ENCODE measurements around the gene TRPM6. TPM values are rescaled to one million over a fixed set of nuclear protein-coding genes. Genes with fewer than 3 reads are reported as not detected.

TRPM6 gene
- total and polyA plus RNA-seq, 12 donors, result under 0.01 to 0.43 (median 0.19) TPM

GRCh38 chr9:74721696-74722660 is 165.7 kb downstream of the TRPM6 start:
- no peak for DNase-seq
- H3K9me3 ChIP-seq (replicated peaks in 1 of 3), result no peaks in the 10 kb centered on the region
- intact Hi-C loops (cut with DNase I), result no loop called here
- H3K27me3 ChIP-seq, result no peaks in the 10 kb centered on the region
- H3K27ac ChIP-seq, result no peak overlapping the region
- 55 to 64% (median 64%) methylated on average over 5 of the region's 5 CpGs for WGBS, 4 donors
- no peak overlapping the region for H3K4me3 ChIP-seq
- no peaks in the 10 kb centered on the region for H3K4me1 ChIP-seq (replicated peaks in 1 of 2)
- no peaks in the 10 kb centered on the region for H3K36me3 ChIP-seq (replicated peaks in 1 of 2)
- no peak for TF ChIP-seq CTCF (IDR thresholded peaks at IDR 0.05)

GRCh38 chr9:74719306-74719705 is 168.4 kb downstream of the TRPM6 start:
- no peak for DNase-seq
- TF ChIP-seq CTCF (IDR thresholded peaks at IDR 0.05) (no peak), POLR2A (IDR thresholded peaks at IDR 0.05) (no peak)
- Histone ChIP-seq H3K27me3 (no peaks in the 10 kb centered on the region), H3K4me1 (replicated peaks in 1 of 2) (no peaks in the 10 kb centered on the region), H3K9me3 (replicated peaks in 1 of 3) (no peaks in the 10 kb centered on the region), H3K27ac (no peak overlapping the region), H3K4me3 (no peak overlapping the region), H3K36me3 (replicated peaks in 1 of 2) (no peaks in the 10 kb centered on the region)
- 77 to 94% (median 86%) methylated on average over 1 of the region's 1 CpG for WGBS, 4 donors
- intact Hi-C loops (cut with DNase I), result no loop called here

- intact Hi-C loops (cut with DNase I), result no loop called here
Measured at GRCh38 chr9:74718709-74719108, 169.0 kb downstream of the TRPM6 start.

GRCh38 chr9:74711341-74711740 is 176.4 kb downstream of the TRPM6 start:
- WGBS, 4 donors, result 71 to 85% (median 80%) methylated on average over 5 of the region's 5 CpGs
- Histone ChIP-seq H3K4me3 (no peak overlapping the region), H3K27ac (no peak overlapping the region), H3K4me1 (replicated peaks in 1 of 2) (no peaks in the 10 kb centered on the region), H3K36me3 (replicated peaks in 1 of 2) (no peaks in the 10 kb centered on the region), H3K27me3 (no peaks in the 10 kb centered on the region), H3K9me3 (replicated peaks in 1 of 3) (no peaks in the 10 kb centered on the region)
- no peak for DNase-seq
- TF ChIP-seq POLR2A (IDR thresholded peaks at IDR 0.05), result no peak
- no peak for TF ChIP-seq CTCF (IDR thresholded peaks at IDR 0.05)
- intact Hi-C loops (cut with DNase I), result no loop called here

More at GRCh38 chr9:74718709-74719108, 169.0 kb downstream of the TRPM6 start:
- Histone ChIP-seq H3K9me3 (replicated peaks in 1 of 3) (no peaks in the 10 kb centered on the region), H3K36me3 (replicated peaks in 1 of 2) (no peaks in the 10 kb centered on the region), H3K4me1 (replicated peaks in 1 of 2) (no peaks in the 10 kb centered on the region), H3K4me3 (no peak overlapping the region), H3K27me3 (no peaks in the 10 kb centered on the region), H3K27ac (no peak overlapping the region)
- TF ChIP-seq CTCF (IDR thresholded peaks at IDR 0.05), result no peak
- no peak for TF ChIP-seq POLR2A (IDR thresholded peaks at IDR 0.05)
- WGBS, 4 donors, result 92 to 100% (median 96%) methylated on average over 2 of the region's 2 CpGs
- DNase-seq, result no peak
